Right atrium auricular region (tissue), 2 donors: ENCODE data around the gene PDCD10. TPM values are rescaled to one million over a fixed set of nuclear protein-coding genes. Genes with fewer than 3 reads are reported as not detected.

ENCODE experiments used
- DNase-seq: peaks from one replicate; pipeline ENCODE4 v3.0.0-alpha.2; 2019; ENCODE audit warnings: low spot score
- H3K27ac ChIP-seq, 2 donors: fragments of 200-600 bp; sonication (generic); 1 replicate in 1 of 2; 2 replicates in 1 of 2; pipeline ENCODE4 v1.5.1; 2016 to 2019
- H3K27me3 ChIP-seq, 2 donors: fragments of 200-600 bp; sonication (generic); one replicate each; pipeline versions ENCODE4 v1.5.1 to v1.6.0; 2017 to 2019
- H3K36me3 ChIP-seq: fragments of 200-600 bp; sonication (generic); one replicate; pipeline ENCODE4 v1.5.1; 2016
- H3K4me1 ChIP-seq, 2 donors: fragments of 200-600 bp; sonication (generic); one replicate each; pipeline versions ENCODE4 v1.5.1 to v1.6.0; 2017 to 2019
- H3K4me3 ChIP-seq, 2 donors: fragments of 200-600 bp; sonication (generic); 1 replicate in 1 of 2; 2 replicates in 1 of 2; pipeline ENCODE4 v1.5.1; 2017 to 2019; ENCODE audit warnings: mild to moderate bottlenecking in 1 of 2, moderate library complexity in 1 of 2
- H3K9me3 ChIP-seq, 2 donors: fragments of 200-600 bp; sonication (generic); one replicate each; pipeline ENCODE4 v1.5.1; 2019
- CTCF ChIP-seq, 2 donors: fragments of 200-600 bp; sonication (generic); IDR thresholded peaks; one replicate each; pipeline ENCODE4 v1.5.1; 2019; ENCODE audit warnings: antibody characterized with exemption in 2 of 2
- total RNA-seq, 2 donors: library from RNA; depleted of rRNA; stranded (reverse); fragments of >200 nt; gene quantifications; one replicate each; pipeline ENCODE4 v1.1.0, GENCODE V29; 2016

Gene PDCD10
- total RNA-seq, 2 donors from 2014 or later = 31.8 to 40.5 TPM

- no peak for DNase-seq
- H3K27me3 ChIP-seq = no peaks in the 10 kb centered on the region
- no peaks in the 10 kb centered on the region for H3K36me3 ChIP-seq
- no peak overlapping the region for H3K4me3 ChIP-seq
- TF ChIP-seq CTCF (IDR thresholded peaks at IDR 0.05) = no peak
- no peak overlapping the region for H3K27ac ChIP-seq
- H3K9me3 ChIP-seq = no peaks in the 10 kb centered on the region
- H3K4me1 ChIP-seq = peaks cover 0 to 51% of the 10 kb centered on the region in 2 donors
Measured at GRCh38 chr3:167732313-167733065, 2.2 kb downstream of the PDCD10 start.

- TF ChIP-seq CTCF (IDR thresholded peaks at IDR 0.05) = no peak
- H3K27ac ChIP-seq = no peak overlapping the region
- H3K27me3 ChIP-seq = no peaks in the 10 kb centered on the region
- H3K4me1 ChIP-seq = peaks cover 0 to 56% of the 10 kb centered on the region in 2 donors
- H3K4me3 ChIP-seq = no peak overlapping the region
- H3K36me3 ChIP-seq = no peaks in the 10 kb centered on the region
- no peaks in the 10 kb centered on the region for H3K9me3 ChIP-seq
- no peak for DNase-seq
Measured at GRCh38 chr3:167731393-167731792, 3.3 kb downstream of the PDCD10 start.

- TF ChIP-seq CTCF (IDR thresholded peaks at IDR 0.05) = no peak
- Histone ChIP-seq H3K9me3 (no peaks in the 10 kb centered on the region), H3K27me3 (no peaks in the 10 kb centered on the region), H3K4me1 (peaks cover 0 to 52% of the 10 kb centered on the region in 2 donors), H3K36me3 (no peaks in the 10 kb centered on the region), H3K4me3 (no peak overlapping the region), H3K27ac (no peak overlapping the region)
- DNase-seq = no peak
Measured at GRCh38 chr3:167729591-167729990, 5.1 kb downstream of the PDCD10 start.

- no peak for DNase-seq
- no peaks in the 10 kb centered on the region for H3K9me3 ChIP-seq
- H3K27ac ChIP-seq = peak overlapping the region in 1 of 2 donors; percentile 37
- peaks cover 0 to 50% of the 10 kb centered on the region in 2 donors for H3K4me1 ChIP-seq
- H3K27me3 ChIP-seq = no peaks in the 10 kb centered on the region
- no peak for TF ChIP-seq CTCF (IDR thresholded peaks at IDR 0.05)
- H3K4me3 ChIP-seq = no peak overlapping the region
- H3K36me3 ChIP-seq = no peaks in the 10 kb centered on the region
Measured at GRCh38 chr3:167728632-167729323, 5.9 kb downstream of the PDCD10 start.

GRCh38 chr3:167728176-167728575, 6.5 kb downstream of the PDCD10 start:
- no peaks in the 10 kb centered on the region for H3K9me3 ChIP-seq
- no peaks in the 10 kb centered on the region for H3K27me3 ChIP-seq
- H3K27ac ChIP-seq = peak overlapping the region in 1 of 2 donors; percentile 37
- no peak overlapping the region for H3K4me3 ChIP-seq
- no peak for DNase-seq
- peaks cover 4% of the 10 kb centered on the region for H3K36me3 ChIP-seq
- H3K4me1 ChIP-seq = peaks cover 0 to 44% of the 10 kb centered on the region in 2 donors
- TF ChIP-seq CTCF (IDR thresholded peaks at IDR 0.05) = no peak
